ENCODE data around the gene TRPV3. TPM values are rescaled to one million over a fixed set of nuclear protein-coding genes. Genes with fewer than 3 reads are reported as not detected.

Gene TRPV3
- total RNA-seq, 1 donor from 2014 or later: 0.46 TPM

DNA sequence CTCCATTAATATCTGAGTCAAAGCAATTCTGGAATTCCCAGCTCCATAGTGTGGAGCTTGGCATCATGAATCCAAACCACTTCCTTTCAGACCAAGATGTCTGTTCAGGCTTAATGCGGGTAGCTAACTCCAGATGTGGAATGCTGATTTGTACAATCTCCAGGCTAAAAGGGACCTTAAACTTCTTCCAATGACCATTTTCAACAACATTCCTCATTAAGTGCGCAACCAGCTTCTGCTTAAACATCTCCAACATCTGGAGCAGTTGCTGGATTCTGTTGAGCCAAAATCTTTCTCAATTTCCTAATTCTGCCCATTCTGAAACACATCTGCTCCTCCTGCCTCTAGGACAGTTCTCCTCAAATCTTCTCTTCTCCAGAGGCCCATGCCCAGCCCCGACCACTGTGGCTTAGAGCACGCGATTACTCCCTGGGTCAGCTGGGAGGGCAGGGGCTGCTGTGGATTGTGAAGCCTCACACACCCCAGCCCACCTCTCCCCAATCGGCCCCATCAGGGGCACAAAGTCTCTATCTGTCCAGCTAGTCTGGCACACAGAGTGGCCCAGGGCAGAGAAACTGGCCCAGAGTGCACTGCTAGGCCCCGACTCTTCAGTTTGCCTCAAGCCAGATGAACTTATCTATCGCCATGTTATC is 45.6 kb downstream of the TRPV3 start:
- TF ChIP-seq, protein P1, sequence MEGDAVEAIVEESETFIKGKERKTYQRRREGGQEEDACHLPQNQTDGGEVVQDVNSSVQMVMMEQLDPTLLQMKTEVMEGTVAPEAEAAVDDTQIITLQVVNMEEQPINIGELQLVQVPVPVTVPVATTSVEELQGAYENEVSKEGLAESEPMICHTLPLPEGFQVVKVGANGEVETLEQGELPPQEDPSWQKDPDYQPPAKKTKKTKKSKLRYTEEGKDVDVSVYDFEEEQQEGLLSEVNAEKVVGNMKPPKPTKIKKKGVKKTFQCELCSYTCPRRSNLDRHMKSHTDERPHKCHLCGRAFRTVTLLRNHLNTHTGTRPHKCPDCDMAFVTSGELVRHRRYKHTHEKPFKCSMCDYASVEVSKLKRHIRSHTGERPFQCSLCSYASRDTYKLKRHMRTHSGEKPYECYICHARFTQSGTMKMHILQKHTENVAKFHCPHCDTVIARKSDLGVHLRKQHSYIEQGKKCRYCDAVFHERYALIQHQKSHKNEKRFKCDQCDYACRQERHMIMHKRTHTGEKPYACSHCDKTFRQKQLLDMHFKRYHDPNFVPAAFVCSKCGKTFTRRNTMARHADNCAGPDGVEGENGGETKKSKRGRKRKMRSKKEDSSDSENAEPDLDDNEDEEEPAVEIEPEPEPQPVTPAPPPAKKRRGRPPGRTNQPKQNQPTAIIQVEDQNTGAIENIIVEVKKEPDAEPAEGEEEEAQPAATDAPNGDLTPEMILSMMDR (conservative IDR thresholded peaks at IDR 0.05; ENCODE audit: low read depth, low read length): no peak
- no peak overlapping the region for H3K4me3 ChIP-seq (ENCODE audit: low read depth, low read length)

DNA sequence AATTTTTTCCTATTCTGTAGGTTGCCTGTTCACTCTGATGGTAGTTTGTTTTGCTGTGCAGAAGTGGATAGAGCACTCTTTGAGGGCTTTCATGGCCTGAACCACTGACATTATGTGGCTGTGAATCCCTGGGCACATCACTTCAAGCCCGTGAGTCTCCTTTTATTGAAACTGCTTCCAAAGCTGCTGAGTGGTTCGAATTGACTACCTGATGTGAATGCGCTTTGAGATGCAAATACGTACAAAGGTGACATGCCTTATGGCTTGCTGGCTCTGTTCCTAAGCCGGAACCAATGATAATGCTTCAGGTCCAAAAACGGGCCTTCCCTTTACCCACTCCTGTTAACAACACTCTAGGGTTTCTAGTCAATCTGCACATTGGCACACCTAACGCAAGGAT is 47.5 kb downstream of the TRPV3 start:
- TF ChIP-seq, protein P1 (conservative IDR thresholded peaks at IDR 0.05; ENCODE audit: low read depth, low read length): no peak
- no peak for DNase-seq (ENCODE audit: low read depth)
- no peak overlapping the region for H3K4me3 ChIP-seq (ENCODE audit: low read depth, low read length)

More for the DNA sequence above, 45.6 kb downstream of the TRPV3 start:
- no peak for DNase-seq (ENCODE audit: low read depth)

DNA sequence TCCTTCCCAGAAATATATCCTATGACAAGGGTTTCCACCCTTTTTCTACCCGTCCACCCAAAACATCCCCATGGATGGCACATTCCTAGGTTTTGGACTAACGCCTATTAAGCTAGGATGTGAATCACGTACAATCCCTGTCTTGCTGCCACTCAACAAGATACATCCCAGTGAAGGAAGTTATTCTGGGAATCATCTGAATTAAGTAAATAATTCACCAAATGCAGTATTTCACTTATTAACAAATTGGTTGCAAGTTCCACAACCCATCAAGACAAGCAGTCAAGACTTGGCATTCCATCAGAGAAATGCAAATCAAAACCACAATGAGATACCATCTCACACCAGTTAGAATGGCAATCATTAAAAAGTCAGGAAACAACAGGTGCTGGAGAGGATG is 49.7 kb downstream of the TRPV3 start:
- TF ChIP-seq, protein P1 (conservative IDR thresholded peaks at IDR 0.05; ENCODE audit: low read depth, low read length): no peak
- peak; percentile 13 for DNase-seq (ENCODE audit: low read depth)
- no peak overlapping the region for H3K4me3 ChIP-seq (ENCODE audit: low read depth, low read length)

DNA sequence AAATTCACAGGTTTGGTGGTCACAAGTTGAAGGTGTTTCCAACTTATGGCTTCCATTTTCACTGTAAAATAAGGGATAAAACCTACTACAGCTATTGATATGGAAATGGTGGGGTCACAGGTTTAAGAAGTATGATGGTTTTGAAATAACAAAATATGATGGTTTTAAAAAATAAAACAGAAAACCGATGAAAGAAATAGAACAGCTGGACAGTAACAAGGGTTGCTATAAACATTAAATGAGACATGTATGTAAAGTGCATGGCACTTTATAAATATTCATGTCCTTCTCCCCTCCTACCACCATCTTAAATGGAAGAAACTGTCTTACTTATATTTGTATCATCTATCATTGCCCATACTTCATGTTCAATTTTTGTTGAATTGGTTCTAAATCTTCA is 50.5 kb downstream of the TRPV3 start:
- no peak overlapping the region for H3K4me3 ChIP-seq (ENCODE audit: low read depth, low read length)
- no peak for DNase-seq (ENCODE audit: low read depth)
- TF ChIP-seq, protein P1 (conservative IDR thresholded peaks at IDR 0.05; ENCODE audit: low read depth, low read length): no peak

DNA sequence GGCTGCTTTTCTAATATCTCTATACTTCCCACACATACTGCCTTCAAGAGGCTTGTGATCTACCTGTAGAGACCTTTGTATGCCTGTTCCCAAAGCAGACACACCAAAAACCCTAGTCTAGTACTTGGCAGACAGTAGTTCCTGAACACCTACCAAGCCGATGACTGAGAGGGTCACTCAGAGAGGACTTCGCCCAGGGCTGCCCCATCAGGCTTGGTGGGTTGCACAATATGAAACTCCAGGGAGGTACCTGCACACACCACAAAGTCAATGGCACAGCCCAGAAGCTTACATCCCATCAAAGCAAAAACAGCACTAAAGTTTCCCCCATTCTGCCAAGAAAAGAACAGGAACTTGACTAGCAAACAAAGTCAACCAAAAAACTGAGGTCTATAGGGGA is 51.6 kb downstream of the TRPV3 start:
- no peak overlapping the region for H3K4me3 ChIP-seq (ENCODE audit: low read depth, low read length)
- TF ChIP-seq, protein P1 (conservative IDR thresholded peaks at IDR 0.05; ENCODE audit: low read depth, low read length): no peak
- DNase-seq (ENCODE audit: low read depth): no peak

DNA sequence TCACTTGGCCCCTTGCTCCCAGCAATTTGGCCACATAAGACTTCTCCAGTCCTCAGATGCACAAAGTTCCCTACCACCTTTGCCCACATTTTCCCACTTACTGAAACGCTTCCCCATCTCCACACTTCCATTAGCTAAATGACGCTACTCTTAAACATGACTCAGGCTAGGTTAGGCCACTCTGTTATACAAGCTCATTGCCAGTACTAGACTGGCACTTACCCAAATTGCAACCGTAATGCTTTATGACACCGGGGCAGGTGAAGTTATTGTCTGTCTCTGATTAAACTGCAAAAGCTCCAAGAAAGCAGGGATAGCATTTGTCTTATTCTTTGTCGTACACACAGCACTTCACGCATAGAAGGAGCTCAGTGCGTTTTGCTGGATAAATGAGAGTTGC is 52.6 kb downstream of the TRPV3 start:
- H3K4me3 ChIP-seq (ENCODE audit: low read depth, low read length): no peak overlapping the region
- DNase-seq (ENCODE audit: low read depth): no peak
- TF ChIP-seq, protein P1 (conservative IDR thresholded peaks at IDR 0.05; ENCODE audit: low read depth, low read length): no peak

DNA sequence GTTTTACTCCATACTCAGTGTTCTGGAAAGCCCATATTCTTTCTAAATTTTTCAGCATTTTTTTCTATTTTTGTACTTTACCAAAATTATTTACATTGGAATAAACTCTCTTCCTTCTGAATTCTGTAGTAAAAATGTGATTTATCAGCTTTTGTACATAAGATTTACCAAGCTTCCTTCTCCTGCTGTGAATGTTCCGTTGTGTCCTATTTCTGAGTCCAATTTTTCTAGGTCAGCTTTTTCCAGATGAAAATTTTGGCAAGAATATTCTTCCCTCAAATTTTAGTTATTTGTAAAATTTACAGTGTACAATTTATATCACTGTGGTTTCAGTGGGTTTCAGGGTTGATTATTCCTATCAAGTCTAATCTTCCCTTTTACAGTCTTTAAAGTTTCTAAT is 54.3 kb downstream of the TRPV3 start:
- DNase-seq (ENCODE audit: low read depth): no peak
- TF ChIP-seq, protein P1 (conservative IDR thresholded peaks at IDR 0.05; ENCODE audit: low read depth, low read length): no peak
- H3K4me3 ChIP-seq (ENCODE audit: low read depth, low read length): no peak overlapping the region
